DMS 273 (cell line): ENCODE measurements around the gene TMEM126B.
A peak's percentile ranks its signal among the peaks of the same experiment; 100 is the strongest.

Experiments used
- DNase-seq: peaks from one replicate; lab custom pipeline; 2025; ENCODE audit not compliant: unreplicated experiment; lab: John Stamatoyannopoulos, UW

The TMEM126B gene

GRCh38 chr11:85682330-85683305 lies 54.2 kb downstream of the TMEM126B start:
- DNase-seq, result peak; percentile 79

- DNase-seq, result peak; percentile 81
Observed at GRCh38 chr11:85685125-85685819, 56.9 kb downstream of the TMEM126B start.

- peak; percentile 95 for DNase-seq
Observed at GRCh38 chr11:85685820-85686459, 57.5 kb downstream of the TMEM126B start, which contains the start of gene CCDC89. TSS of gene CCDC89 (minus strand) at chr11:85686195. CDS start at chr11:85686130, 65 bp downstream.
